SHP77 (cell line): ENCODE measurements around the gene MGRN1.

Source experiments
- DNase-seq, 2 experiments: peaks; one replicate each; lab custom pipeline; 2025; lab: John Stamatoyannopoulos, UW

The MGRN1 gene

DNA sequence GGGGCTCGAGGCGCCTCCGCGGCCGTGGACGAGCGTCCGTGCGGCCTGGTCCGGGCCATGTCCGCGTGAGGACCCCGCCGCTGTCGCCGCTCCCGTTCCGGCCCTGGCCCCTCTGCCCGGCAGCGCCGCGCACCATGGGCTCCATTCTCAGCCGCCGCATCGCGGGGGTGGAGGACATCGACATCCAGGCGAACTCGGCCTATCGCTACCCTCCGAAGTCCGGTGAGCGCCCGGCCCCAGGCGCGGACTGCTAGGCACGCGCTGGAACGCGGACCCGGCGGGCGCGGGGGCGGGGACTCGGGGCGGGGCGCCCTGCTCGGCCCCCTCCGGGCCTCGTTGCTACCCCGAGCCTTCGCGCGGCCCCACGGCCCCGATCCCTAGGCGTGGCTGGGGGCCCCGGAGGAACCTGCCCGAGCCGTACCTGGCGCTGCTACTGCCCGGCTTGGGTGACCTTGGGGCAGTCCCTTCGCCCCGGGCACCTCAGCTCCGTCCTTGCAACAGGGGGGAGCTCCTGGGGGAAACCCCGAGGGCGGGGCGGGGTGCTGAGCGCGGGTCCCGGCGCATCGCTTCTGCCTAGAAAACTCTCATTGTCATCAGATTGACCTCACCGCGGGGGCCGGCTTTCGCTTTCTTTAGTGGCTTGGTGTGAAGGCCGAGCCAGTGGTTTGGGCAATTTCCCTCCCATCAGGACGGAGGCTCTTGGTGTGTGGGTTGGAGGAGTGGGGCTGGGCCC, 367 bp downstream of the MGRN1 start:
- peak in 1 of 2 experiments; percentile 31 for DNase-seq

DNA sequence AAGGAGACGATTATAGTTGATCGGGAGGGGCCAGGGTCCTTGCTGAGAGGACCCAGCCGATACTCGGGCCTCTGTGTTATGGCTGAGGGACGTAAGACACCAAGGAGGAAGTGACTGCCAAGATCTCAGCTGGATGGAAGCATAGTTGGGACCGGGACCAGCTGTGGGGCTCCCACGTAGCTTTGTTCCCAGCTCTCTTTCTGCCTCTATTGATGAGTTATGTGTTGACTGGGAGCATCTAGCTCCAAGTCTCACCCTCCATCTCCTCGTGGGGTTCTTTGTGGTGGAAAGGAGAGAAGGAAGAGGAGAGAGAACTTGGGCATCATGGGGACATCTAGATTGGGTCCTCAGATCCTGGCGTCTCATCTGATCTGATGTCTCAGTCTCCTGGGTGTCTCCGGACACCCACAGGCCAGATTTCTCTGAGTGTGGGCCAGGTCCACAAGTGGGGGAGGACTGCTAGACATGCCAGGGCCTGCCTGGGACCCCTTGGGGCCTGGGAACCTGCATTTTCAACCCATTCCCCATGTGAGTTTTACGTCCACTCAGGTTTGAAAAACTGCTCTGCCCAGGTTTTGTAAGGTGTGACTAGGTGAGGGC, 1.0 kb downstream of the MGRN1 start:
- no peak for DNase-seq

DNA sequence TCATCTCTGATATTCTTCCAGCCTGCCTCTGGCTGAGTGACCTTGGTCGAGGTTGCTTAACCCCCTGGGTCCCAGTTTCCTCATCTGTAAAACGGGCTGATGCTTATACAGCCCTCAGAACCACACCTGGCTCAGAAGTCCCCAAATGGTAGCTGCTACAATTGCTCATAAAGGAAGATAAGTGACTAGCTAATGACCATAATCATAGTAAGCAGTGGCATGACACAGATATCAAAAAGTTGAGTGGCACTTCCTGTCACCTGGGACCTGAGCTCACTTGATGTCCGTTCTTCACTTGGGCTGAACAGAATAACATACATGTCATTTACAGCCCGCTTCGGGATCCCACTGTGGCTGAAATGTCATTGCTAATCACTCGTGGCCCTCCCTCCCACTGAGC, 1.8 kb downstream of the MGRN1 start:
- DNase-seq = no peak

DNA sequence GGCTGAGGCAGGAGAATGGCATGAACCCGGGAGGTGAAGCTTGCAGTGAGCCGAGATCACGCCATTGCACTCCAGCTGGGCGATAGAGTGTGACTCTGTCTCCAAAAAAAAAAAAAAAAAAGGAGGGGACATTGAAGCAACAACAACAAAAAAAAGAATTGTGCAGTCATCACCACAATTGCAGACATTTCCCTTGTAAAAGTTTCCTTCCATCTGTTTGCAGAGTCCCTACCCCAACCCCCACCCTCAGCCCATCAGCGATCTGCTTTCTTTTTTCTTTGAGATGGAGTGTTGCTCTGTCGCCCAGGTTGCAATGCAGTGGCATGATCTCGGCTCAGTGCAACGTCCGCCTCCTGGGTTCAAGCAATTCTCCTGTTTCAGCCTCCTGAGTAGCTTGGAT, 3.7 kb downstream of the MGRN1 start:
- DNase-seq = no peak

DNA sequence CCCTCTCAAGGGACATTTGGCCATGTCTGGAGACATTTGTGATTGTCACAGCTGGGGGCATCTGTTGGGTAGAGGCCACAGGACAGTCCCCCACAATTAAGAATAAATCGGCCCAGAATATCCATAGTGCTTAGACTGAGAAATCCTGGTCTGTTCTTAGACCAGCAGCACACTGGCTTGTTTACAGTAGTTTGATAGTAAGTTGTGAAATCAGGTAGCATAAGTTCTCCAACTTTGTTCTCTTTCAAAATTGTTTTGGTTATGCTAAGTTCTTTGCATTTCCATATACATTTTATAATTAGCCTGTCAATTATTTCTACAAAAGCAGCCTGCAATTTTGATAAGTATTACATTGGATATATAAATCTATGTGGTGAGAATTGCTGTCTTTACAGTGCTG, 6.8 kb downstream of the MGRN1 start:
- no peak for DNase-seq

DNA sequence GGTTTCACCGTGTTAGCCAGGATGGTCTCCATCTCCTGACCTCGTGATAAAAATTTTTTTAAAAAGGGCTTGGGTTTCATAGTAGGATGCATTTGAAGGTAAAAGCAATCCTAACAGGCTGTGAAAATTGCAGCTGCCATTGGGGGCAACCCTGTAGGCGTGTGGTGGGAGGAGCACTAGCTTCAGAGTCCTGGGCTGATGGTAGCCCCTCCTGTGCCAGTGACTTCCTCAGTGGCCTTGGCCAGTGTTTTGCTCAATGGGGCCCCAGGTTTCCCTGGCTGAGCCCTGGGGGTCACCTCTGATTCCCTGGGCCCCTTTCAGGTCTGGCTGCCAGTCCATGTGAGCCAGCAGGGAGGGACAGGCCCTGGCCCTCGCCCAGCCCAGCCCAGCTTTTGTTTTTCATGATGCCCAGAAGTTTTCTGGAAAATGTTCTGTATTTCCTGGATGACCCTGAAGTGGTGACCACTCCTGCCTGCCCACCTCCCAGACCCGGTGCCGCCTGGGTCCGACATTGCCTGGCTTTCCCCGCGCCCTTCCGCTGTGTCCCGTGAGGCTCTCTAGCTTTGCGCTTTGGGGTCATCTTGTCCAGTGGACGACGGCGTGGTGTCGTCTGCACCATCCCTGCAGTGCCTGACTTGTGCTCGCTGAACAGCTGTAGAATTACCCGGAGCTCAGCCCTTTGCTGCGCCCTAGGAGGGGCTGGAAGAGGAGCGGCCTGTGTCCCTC, 9.4 kb downstream of the MGRN1 start:
- DNase-seq = no peak

DNA sequence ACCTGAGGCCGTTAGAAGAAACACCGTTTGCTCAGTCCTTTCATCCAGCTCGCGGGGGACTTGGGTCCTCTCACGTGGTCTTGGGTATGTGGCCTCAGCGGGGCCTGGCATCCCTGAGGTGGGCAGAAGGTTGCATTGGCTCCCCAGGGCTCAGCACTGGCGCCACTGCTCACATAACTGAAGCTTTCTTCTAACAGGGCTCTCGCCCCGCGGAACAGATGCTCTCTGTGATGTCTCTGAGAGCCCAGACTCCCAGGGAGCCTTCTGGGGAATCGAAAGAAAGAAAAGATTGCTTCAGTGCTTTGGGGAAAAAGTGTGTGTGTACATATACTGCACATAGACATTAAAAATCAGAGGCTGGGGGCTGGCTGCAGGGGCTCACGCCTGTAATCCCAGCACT, 10.1 kb downstream of the MGRN1 start:
- no peak for DNase-seq

DNA sequence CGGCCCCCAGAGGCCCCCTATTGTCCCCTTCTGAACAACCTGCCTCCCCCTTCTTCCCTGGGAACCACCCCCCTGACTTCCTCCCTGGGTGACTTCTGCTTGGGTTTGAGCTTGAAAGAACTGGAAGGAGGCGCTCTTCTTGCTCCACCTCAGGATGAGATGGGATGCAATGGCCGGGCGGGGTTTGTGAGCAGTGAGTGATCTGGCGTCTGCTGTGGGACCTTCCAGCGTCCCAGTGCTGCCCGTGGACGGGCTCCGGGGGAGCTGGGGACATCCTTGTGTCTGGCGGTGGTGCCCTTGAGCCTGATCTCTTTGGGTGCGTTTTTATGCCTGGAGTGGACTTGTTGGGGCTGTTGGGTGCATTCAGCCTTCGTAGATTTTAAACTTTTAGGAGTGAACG, 11.6 kb downstream of the MGRN1 start:
- DNase-seq = no peak

DNA sequence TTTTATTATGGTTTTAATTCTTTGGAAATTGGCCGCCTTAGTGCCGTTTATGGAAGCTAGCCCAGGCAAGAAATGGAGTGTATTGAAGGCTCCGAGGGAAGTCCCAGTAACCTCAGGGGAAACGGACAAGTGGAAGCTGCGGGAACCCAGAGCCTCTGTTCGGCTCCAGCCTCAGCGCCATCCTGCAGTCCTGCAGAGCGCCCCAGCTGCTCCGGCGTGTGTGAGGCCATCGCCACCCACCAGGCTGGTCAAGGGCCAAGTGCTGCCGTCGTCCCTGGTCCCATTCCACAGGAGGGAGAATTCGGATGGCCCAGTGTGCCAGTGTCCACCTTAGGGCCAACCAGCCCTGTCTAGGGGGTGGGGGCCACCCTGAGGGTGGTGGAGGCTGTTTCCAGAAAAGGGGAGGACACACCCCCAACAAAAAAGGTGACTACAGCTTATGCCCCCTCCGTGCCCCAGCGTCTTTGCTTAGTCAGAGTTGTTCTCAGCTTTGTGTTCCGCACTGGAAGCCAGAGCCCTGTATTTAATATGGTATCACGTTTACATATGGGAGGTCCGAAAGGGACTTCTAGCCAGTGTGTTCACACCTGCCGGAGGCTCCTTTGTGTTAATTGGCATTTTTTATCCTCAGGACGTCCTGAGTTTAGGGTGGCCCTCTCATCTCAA, 13.0 kb downstream of the MGRN1 start:
- DNase-seq = no peak

DNA sequence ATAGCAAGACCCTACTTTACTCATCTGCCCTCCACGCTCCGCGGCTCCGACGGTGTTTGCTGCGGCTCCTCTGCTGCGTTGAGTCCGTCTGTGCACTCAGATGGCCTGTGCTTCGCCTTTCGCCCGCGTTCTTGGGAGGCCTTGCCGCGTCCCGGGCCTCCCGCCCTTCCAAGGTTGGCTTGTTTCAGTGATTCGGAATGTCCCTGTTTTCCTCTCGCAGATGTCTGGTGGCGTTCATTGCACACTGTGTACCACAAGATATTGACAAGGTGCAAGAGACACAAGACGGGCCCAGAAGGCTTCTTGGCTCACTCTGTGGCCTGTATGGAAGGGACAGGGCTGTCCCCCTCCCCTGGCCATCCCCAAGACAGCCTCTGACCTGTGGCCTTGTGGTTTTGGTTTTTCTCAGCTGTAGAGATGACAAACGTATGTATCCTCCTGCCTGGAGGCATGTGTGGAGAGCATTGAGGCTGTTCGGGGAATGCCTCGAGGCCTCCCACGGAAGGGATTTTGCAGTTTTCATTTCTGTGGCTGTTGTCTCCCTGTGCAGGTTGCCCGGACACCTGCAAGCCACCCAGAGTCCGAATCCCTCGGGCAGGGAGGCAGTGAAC, 15.4 kb downstream of the MGRN1 start:
- no peak for DNase-seq

DNA sequence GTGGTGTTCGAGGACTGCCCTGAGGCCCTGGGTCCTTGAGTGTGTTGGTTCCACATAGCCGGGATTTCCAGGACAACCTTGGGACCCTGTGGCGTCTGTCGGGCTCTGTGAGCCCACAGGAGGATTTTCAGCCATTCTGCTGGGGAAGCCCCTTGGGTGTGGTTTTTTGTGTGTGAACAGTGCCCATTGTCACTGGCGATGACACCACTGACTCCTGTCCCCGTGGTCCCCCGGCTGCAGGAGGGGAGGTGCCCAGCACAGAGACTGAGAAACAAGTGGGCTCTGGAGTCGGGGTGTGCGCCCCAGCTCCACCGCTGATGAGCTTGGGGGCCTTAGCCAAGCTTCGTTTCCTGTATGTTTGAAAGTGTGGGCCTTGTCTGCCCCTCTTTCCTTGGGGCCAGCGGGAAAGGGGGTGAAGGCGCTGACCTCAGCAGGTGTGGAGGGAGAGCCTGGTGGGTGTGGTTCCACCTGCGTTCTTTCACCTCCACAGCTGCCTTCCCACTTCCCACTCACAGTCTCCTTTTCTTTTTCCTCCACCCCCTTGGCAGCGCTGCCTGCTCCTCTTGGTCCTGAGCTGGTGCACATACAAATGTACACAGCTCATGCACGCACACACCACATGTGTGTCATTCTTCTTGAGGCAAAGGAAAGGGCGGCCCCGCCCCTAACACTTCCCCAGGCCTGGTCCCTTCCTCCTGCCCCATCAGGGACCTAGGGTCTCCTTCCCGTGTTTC, 16.1 kb downstream of the MGRN1 start:
- no peak for DNase-seq

DNA sequence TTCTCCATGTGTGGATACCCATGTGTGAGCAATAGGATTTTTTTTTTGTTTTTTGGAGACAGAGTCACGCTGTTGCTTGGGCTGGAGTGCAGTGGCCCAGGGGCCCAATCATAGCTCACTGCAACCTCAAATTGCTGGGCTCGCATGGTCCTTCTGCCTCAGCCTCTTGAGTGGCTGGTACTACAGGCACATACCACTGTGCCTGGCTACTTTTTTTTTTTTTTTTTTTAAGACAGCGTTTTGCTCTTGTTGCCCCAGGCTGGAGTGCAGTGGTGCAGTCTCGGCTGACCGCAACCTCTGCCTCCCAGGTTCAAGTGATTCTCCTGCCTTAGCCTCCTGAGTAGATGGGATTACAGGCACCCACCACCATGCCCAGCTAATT, 16.7 kb downstream of the MGRN1 start:
- no peak for DNase-seq

DNA sequence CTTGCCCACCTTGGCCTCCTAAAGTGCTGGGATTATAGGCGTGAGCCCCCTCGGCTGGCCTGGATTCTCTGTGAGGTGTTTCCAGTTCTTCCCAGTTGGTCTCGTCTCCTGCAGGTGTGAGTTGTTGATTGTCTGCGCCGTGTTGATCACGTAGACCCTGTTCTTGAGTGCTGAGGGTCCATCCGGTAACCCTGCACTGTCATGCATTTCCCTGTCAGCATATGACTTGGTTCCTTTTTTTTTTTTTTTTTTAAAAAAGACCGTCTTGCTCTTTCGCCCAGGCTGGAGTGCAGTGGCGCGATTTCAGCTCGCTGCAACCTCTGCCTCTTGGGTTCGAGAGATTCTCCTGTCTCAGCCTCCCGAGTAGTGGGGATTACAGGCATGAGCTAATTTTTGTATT, 17.3 kb downstream of the MGRN1 start:
- DNase-seq = no peak

DNA sequence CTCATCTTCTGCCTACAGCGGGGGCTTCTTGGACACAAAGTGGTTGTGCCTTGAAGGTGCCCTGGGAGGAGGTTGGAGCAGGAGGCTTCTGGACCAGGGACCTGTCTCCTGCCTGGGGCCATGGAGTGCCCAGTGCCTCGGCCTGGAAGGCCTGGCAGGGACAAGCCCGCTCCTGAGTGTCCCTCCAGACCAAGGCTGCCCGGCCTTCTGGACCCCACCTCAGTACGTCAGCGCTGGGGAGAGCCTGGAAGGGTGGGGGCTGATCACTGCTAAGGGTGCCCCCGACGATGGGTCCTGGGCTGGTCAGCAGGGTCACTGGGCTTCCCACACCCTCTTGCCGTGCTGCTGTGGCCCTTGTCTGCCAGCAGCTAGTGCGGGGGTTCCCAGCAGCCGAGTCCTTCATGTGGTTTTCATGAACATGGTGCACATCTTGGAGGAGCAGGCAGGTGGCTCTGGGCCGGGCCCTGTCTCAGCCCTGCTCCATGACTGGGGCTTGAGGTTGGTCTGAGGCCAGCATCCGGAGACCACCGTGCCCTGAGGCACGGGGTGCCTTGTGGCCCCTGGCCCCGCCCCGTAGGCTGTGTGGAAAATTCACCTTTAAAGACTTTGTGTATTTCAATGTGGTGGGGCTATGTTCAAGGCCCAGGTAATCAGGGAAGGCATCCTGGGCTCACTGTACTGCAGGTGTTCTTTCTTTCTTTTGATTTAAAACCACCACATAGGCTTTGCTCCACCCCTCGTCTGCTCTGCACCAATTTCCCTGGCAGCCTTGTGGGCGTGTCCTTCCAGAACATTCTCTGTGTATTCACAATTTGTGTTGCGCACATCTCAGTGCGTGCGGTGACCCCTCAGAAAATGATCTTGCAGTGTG, 22.4 kb downstream of the MGRN1 start:
- no peak for DNase-seq

DNA sequence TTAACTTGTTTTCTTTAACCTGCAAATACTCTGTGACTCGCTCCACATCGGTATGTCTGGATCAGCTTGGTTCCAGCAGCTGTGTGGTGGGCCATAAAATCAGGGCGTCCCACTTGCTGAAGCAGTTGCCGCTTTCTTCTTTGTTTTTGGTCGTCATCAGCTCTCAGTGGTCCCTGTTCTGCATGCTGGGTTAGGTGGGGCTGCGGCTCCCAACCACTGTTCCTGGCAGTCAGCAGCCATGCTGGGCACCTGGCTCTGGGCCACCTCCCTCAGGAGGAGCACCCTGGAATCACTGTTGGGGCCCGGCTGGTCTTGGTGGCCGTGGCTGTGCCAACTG, 23.0 kb downstream of the MGRN1 start:
- DNase-seq = no peak

DNA sequence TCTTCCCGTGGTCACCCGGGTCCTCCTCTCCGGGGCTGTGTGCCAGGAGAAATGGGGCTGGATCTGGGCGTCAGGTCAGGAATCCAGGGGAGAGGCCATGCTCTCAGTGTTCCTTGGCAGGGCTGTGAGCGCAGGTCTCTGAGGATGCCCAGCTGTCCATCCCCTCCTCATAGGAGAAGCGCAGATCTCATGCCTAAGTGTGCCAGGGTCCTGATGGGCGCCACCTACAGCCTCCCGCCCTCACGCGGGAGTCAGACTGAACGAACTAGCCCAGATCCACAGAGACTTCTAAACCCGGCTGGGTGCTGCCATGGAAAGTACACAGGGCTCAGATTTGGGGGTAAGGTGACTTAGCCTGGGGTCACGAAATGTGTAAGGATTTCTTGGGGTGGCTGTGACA, 24.3 kb downstream of the MGRN1 start:
- DNase-seq = no peak

DNA sequence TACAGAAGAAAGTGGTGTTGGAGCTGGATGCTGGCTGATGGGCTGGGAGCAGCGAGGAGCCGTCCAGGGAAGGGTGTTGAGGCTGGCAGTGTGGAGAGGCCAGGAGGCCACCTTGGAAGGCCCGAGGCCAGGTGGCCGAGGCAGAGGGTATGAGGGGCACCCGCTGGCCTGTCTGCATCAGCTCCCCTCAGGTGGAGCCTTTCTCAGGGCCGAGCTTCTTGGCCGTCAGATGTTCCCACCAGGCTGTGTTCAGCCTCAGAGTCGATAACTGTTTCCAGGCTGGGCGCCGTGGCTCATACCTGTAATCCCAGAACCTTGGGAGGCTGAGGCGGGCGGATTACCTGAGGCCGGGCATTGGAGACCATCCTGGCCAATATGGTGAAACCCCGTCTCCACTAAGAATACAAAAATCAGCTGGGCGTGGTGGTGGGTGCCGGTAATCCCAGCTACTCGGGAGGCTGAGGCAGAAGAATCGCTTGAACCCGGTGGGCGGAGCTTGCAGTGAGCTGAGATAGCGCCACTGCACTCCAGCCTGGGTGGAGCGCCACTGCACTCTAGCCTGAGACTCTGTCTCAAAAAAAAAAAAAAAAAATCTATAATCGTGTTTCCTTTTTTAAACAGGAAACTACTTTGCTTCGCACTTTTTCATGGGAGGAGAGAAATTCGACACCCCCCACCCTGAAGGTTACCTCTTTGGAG, 25.3 kb downstream of the MGRN1 start:
- no peak for DNase-seq

DNA sequence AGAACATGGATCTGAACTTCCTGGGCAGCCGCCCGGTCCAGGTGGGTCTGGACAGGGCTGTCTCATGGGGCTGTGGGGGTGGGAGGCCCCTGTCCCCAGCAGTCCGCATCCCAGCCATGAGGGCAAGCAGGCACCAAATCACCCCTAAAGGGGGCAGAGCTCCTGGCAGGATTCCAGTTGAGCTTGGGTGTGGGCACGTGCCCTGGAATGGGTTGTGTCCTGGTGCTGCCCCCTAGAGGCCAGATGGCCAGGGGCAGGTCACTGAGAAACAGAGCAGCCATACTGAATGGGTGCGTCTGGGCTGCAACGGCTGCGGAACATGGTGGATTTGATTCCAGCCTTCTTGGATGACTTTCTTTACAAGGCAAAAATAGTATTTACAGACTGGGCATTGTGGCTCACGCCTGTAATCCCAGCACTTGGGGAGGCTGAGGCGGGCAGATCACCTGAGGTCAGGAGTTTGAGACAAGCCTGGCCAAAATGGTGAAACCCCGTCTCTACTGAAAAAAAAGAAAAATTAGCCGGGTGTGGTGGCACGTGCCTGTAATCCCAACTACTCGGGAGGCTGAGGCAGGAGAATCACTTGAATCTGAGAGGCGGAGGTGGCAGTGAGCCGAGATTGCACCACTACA, 25.9 kb downstream of the MGRN1 start:
- DNase-seq = peak; percentile 52 to 71

DNA sequence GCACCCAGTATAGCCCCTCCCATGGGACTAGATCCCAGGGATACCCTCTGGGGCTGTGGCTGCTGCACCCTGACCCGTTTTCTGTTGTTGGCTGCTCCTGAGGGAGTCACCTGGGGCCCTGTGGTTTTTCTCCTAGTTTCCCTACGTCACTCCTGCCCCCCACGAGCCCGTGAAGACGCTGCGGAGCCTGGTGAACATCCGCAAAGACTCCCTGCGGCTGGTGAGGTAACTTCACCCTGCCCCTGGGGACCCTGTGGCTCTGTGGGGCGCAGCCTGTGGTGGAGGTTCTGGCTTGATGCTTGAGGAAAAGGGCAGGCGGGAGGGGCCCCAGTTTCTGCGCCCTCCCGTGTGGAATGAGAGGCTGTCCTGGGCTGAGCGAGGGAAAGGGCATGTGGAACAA, 27.2 kb downstream of the MGRN1 start:
- no peak for DNase-seq

DNA sequence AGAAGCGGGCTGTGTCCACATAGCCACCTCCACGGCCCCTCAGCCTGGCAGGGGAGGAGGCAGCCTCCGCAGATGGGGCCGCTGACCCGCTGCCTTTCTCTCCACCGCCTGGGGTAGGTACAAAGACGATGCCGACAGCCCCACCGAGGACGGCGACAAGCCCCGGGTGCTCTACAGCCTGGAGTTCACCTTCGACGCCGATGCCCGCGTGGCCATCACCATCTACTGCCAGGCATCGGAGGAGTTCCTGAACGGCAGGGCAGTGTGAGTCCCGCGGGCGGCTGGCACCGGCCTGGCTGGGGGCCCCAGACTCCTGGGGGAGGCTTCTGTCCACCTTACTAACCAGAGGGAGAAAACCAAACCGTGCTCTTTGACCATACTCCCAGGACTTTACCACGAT, 27.9 kb downstream of the MGRN1 start:
- no peak for DNase-seq
